GM21529 (cell line): ENCODE results near the gene NOC4L.
"Not testable (repeated sequence)": the region's sequence is repeated elsewhere in the genome, so short reads cannot be mapped to it uniquely, and the experiment has no call there.

Experiments used
- ATAC-seq: cut with Tn5 transposase; IDR thresholded peaks from one replicate; pipeline ENCODE4 v1.9.1; 2021; ENCODE audit not compliant: unreplicated experiment

NOC4L gene

GRCh38 chr12:132123970-132124765, 20.1 kb upstream of the NOC4L start:
- ATAC-seq, result no peak

- ATAC-seq, result no peak
Measured at GRCh38 chr12:132124766-132125425, 19.4 kb upstream of the NOC4L start.

GRCh38 chr12:132125736-132126135, 18.5 kb upstream of the NOC4L start:
- no peak for ATAC-seq

GRCh38 chr12:132127041-132127440, 17.2 kb upstream of the NOC4L start:
- ATAC-seq, result no peak

- no peak for ATAC-seq
Measured at GRCh38 chr12:132129007-132129406, 15.2 kb upstream of the NOC4L start.

GRCh38 chr12:132130690-132131089, 13.6 kb upstream of the NOC4L start:
- no peak for ATAC-seq

- ATAC-seq, result no peak
Measured at GRCh38 chr12:132131229-132131628, 13.0 kb upstream of the NOC4L start.

- no peak for ATAC-seq
Measured at GRCh38 chr12:132131952-132132351, 12.3 kb upstream of the NOC4L start.

GRCh38 chr12:132132609-132133430, 11.4 kb upstream of the NOC4L start:
- ATAC-seq, result no peak

GRCh38 chr12:132133952-132134652, 10.2 kb upstream of the NOC4L start:
- no peak for ATAC-seq

GRCh38 chr12:132134653-132135183, 9.5 kb upstream of the NOC4L start:
- ATAC-seq, result not testable (repeated sequence)

- ATAC-seq, result not testable (repeated sequence)
Measured at GRCh38 chr12:132136226-132136625, 8.0 kb upstream of the NOC4L start.

- no peak for ATAC-seq
Measured at GRCh38 chr12:132137483-132138125, 6.7 kb upstream of the NOC4L start.

GRCh38 chr12:132138941-132139871, 5.1 kb upstream of the NOC4L start:
- no peak for ATAC-seq

- ATAC-seq, result no peak
Measured at GRCh38 chr12:132139912-132140311, 4.3 kb upstream of the NOC4L start.

GRCh38 chr12:132140501-132140900, 3.8 kb upstream of the NOC4L start:
- no peak for ATAC-seq

- no peak for ATAC-seq
Measured at GRCh38 chr12:132140918-132141841, 3.1 kb upstream of the NOC4L start.
